Ovary (tissue), 3 donors: ENCODE results near the gene CLDND2.

Experiments
- CTCF ChIP-seq, 3 donors: fragments of 450-650 bp in 2 of 3; fragments of 200-600 bp in 1 of 3; IDR thresholded peaks; one replicate each; pipeline versions ENCODE4 v1.5.1 to v1.8.0; 2016 to 2022; ENCODE audit warnings: antibody characterized with exemption in 3 of 3, mild to moderate bottlenecking in 1 of 3
- POLR2A ChIP-seq: fragments of 450-650 bp; IDR thresholded peaks from one replicate; pipeline ENCODE4 v1.6.1; 2017; ENCODE audit warnings: antibody characterized with exemption, mild to moderate bottlenecking, moderate library complexity
- donor health status: DM: no; HTN: no; CAD: no.

GRCh38 chr19:51410950-51411748 lies 42.3 kb upstream of the CLDND2 start:
- TF ChIP-seq POLR2A (no peak), CTCF (IDR thresholded peaks at IDR 0.05) (no peak)
